ENCODE data around the gene UBTF.

UBTF gene

GRCh38 chr17:44216173-44216572 is 3.3 kb downstream of the UBTF start:
- in situ Hi-C loops (cut with HindIII; ENCODE audit: low sequenced_read_pairs), result no loop called here

- in situ Hi-C loops (cut with HindIII; ENCODE audit: low sequenced_read_pairs), result no loop called here
Observed at GRCh38 chr17:44214896-44215295, 4.6 kb downstream of the UBTF start.

GRCh38 chr17:44214230-44214494 is 5.3 kb downstream of the UBTF start:
- in situ Hi-C loops (cut with HindIII; ENCODE audit: low sequenced_read_pairs), result no loop called here

- in situ Hi-C loops (cut with HindIII; ENCODE audit: low sequenced_read_pairs), result no loop called here
Observed at GRCh38 chr17:44213403-44214229, 5.9 kb downstream of the UBTF start.

GRCh38 chr17:44212507-44213402 is 6.7 kb downstream of the UBTF start:
- in situ Hi-C loops (cut with HindIII; ENCODE audit: low sequenced_read_pairs), result no loop called here

GRCh38 chr17:44211281-44212265 is 7.9 kb downstream of the UBTF start:
- in situ Hi-C loops (cut with HindIII; ENCODE audit: low sequenced_read_pairs), result no loop called here

- in situ Hi-C loops (cut with HindIII; ENCODE audit: low sequenced_read_pairs), result no loop called here
Observed at GRCh38 chr17:44210342-44211192, 8.9 kb downstream of the UBTF start.

GRCh38 chr17:44209786-44210341 is 9.6 kb downstream of the UBTF start:
- in situ Hi-C loops (cut with HindIII; ENCODE audit: low sequenced_read_pairs), result no loop called here

GRCh38 chr17:44207743-44208142 is 11.7 kb downstream of the UBTF start:
- in situ Hi-C loops (cut with HindIII; ENCODE audit: low sequenced_read_pairs), result no loop called here

- in situ Hi-C loops (cut with HindIII; ENCODE audit: low sequenced_read_pairs), result no loop called here
Observed at GRCh38 chr17:44207319-44207718, 12.2 kb downstream of the UBTF start.

- in situ Hi-C loops (cut with HindIII; ENCODE audit: low sequenced_read_pairs), result no loop called here
Observed at GRCh38 chr17:44206825-44207155, 12.7 kb downstream of the UBTF start.

GRCh38 chr17:44205962-44206824 is 13.3 kb downstream of the UBTF start:
- in situ Hi-C loops (cut with HindIII; ENCODE audit: low sequenced_read_pairs), result no loop called here

- in situ Hi-C loops (cut with HindIII; ENCODE audit: low sequenced_read_pairs), result no loop called here
Observed at GRCh38 chr17:44204441-44204882, 15.0 kb downstream of the UBTF start.

GRCh38 chr17:44203731-44204440 is 15.6 kb downstream of the UBTF start:
- in situ Hi-C loops (cut with HindIII; ENCODE audit: low sequenced_read_pairs), result no loop called here

- in situ Hi-C loops (cut with HindIII; ENCODE audit: low sequenced_read_pairs), result no loop called here
Observed at GRCh38 chr17:44202756-44203155, 16.7 kb downstream of the UBTF start.

GRCh38 chr17:44200478-44201155 is 18.9 kb downstream of the UBTF start:
- in situ Hi-C loops (cut with HindIII; ENCODE audit: low sequenced_read_pairs), result no loop called here

- in situ Hi-C loops (cut with HindIII; ENCODE audit: low sequenced_read_pairs), result no loop called here
Observed at GRCh38 chr17:44199553-44200477, 19.7 kb downstream of the UBTF start, which contains the start of gene ATXN7L3. Gene ATXN7L3 (minus strand): TSS chr17:44199884. CDS start chr17:44198070, 1,814 bp downstream.

Data from DLD1 (cell line).